HG03378 (cell line): ENCODE results near the gene RGS7.

ENCODE experiments used
- ATAC-seq: cut with Tn5 transposase; IDR thresholded peaks from one replicate; pipeline ENCODE4 v1.9.1; 2021; ENCODE audit warnings: mild to moderate bottlenecking, moderate library complexity; ENCODE audit not compliant: unreplicated experiment

The RGS7 gene

GRCh38 chr1:240854367-240854766 is 502.6 kb downstream of the RGS7 start:
- no peak for ATAC-seq

DNA sequence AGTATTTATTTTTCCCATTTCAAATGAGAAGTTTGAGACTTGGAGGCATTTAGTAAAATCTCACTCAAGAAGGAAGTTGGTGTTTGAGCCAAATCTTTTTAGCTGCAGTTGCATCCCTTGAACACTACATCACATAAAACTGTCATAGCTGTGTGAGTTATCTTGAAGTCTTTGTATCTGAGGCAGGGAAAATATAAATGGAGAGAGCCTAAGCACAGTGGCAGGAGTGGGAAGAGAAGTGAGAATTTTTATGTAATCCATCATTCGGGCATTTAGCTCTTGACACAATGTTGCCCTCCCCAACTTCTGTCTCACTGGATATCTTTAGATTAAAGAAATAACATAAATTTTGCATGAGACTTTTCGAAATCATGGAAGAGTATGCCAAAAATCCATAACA is 509.7 kb downstream of the RGS7 start:
- no peak for ATAC-seq

- ATAC-seq, result no peak
Observed at GRCh38 chr1:240844486-240844885, 512.5 kb downstream of the RGS7 start.

- no peak for ATAC-seq
Observed at GRCh38 chr1:240843798-240844197, 513.2 kb downstream of the RGS7 start.

DNA sequence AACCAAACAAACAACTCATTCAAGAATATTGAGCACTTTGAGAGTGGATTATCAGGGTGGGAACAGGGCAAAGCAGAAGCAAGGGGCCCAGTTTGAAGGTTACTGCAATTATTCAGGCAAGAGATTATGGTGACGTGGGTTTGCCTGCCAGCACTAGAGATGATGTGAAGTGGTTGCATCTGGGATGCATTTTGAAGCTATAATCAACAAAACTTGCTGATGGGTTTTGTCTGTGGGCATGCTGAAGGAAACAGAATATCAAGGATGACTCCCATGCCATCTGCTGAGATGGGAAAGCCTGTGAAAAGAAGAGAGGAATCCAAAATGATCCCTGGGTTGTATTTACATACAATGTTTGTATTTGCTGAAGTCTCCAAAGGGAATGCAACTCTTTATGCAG is 520.7 kb downstream of the RGS7 start:
- no peak for ATAC-seq

GRCh38 chr1:240835291-240835690 is 521.7 kb downstream of the RGS7 start:
- ATAC-seq, result no peak

DNA sequence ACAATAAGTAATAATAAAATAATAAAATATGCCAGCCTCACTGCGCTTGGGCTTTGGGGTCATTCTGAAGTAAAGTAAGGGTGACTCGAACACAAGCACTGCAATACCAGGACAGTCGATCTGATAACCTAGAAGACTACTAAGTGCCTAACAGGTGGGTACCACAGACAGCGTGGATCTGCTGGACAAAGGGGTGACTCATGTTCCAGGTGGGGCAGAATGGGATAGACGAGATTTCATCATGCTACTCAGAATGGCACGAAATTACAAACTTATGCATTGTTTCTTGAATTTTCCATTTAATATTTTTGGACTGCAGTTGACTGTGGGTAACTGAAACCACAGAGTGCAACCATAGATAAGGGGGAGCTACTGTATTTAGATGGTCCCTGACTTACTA is 523.9 kb downstream of the RGS7 start:
- no peak for ATAC-seq

DNA sequence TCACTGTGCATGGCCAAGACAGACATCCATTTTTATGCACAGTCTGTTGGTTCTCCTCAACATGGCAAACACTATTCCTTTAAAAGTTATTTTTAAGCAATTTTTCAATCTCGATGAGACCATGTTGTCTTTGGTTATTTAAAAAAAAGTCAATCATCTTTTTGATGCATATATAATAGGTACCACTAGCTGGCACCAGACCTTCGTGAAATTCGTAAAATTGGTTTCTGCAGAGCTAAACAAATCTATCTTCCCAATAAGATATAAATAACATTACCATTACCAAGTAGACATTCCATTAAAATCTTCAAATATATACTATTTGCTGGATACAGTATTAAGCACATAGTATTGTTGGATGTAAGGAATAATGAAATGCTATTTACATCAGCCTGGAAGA is 525.1 kb downstream of the RGS7 start:
- no peak for ATAC-seq

DNA sequence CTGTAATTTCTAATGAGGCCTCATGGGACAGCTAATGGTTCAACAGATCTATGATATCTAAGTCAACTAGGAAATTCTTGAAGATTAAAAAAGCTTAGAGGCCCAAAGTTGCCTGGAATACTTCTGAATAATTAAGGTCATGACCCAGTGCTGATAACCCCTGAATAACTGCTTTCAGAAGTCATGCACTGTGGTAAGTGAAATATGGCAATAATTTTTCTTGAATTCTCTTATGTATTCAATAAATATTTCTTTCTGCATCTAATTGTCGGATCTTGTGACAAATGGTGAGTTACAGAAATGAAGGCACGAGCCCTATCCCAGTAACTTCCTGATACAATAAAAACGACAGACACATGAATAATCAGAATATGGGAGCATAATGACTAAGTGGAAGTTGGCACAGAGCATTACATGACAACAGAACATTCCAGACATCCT is 525.8 kb downstream of the RGS7 start:
- no peak for ATAC-seq

DNA sequence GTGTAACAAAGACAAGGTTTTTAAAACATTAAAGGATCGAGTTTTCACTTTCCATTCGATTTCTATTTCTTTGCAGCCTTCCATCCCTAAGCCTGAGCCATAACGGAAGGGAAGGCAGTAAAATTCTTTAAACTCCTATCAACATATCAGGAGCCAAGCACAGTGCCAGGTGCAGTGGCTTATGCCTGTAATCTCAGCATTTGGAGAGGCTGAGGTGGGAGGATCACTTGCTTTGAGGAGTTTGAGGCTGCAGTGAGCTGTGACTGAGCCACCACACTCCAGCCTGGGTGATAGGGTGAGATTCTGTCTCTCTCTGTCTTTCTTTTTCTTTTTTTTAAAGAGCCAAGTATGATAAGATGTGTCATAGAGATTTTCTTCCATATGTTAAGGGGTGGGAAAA is 527.5 kb downstream of the RGS7 start:
- ATAC-seq, result no peak

DNA sequence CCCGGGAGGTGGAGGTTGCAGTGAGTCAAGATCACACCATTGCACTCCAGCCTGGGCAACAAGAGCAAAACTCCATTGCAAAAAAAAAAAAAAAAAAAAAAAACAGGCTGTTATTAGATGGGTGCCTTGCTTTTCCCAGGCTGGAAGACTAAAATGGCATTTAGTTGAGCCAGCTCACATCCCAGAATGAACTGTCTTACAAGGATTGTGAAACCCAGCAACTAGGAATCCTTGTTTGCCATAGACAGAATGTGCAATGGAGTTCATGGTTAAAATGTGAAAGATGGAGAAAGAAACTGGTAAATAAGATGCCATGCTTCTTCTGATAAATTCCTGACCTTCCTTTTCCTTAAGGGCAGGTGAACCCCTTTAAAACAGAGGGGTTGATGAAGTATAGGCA is 529.2 kb downstream of the RGS7 start:
- no peak for ATAC-seq

DNA sequence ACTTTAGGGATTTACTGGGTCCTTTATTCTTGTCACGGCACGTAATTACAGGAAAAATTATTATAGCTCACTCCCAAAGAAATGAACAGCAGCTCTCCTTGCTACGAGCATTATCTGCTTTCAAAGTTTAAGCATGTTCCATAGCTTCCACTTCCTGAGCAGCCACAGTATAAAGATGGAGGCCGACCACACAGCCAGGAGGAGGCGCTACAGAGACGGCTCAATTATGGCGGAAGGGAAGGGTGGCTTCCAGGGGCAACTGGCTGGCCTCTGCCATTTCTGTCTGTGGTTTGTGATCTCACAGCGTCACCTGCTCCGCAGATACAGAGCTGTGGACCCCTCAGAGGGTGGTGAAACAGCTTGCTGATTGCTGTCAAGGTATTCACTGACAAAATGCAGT is 532.8 kb downstream of the RGS7 start:
- ATAC-seq, result no peak

- no peak for ATAC-seq
Observed at GRCh38 chr1:240823357-240823756, 533.6 kb downstream of the RGS7 start.

DNA sequence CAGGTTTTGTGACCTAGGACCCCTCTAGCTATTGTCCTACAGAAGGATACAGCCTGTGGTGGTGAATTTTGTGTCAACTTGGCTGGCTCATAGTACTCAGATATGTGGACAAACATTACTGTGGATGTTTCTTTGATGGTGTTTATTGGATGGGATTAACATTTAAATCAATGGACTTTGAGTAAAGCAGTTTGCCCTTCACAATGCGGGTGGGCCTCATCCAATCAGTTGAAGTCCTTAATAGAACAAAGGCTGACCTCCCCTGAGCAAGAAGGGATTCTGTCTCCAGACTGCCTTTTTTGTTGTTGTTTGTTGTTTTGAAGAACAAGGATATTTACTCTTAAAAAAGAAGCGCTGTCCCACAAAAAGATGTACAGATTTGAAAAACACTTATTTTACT is 535.1 kb downstream of the RGS7 start:
- no peak for ATAC-seq

DNA sequence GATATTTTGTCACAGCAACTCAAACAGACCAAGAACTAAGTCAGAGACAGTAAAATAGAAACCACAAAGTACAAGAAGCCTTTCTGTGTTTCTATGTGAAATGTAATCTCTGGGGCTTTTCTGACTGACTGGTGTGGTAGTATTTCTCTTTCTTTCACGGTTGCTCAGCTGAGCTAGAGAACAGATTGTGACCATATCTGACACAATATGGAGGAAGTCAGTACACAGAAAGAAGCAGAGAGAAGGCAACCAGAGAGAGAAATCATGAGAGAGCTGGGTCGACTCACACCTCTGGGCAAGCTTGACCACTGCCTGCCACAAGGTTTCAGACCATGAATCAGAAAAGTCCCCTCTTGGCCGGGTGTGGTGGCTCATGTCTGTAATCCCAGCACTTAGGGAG is 536.2 kb downstream of the RGS7 start:
- no peak for ATAC-seq

- ATAC-seq, result no peak
Observed at GRCh38 chr1:240816472-240816871, 540.5 kb downstream of the RGS7 start.

GRCh38 chr1:240813720-240814119 is 543.3 kb downstream of the RGS7 start:
- ATAC-seq, result no peak

DNA sequence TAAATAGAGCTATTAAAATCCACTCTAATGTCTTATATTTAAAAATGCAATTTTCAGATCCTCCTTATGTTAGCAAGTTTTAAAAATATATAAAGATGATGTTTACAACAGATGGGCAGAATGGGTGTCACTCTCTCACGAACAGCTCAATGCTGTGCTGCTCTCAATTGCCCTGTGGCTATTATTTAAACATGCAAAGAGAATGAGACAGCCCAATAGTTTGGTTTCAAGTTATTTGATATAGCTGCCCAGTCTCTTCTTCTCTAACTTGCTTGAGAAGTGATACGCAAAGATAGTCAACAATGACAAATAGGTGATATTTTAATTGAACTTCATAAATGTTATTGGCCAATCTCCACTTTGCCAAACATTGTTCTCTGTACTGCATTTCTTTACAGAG is 545.7 kb downstream of the RGS7 start:
- no peak for ATAC-seq

GRCh38 chr1:240808381-240808780 is 548.6 kb downstream of the RGS7 start:
- no peak for ATAC-seq

DNA sequence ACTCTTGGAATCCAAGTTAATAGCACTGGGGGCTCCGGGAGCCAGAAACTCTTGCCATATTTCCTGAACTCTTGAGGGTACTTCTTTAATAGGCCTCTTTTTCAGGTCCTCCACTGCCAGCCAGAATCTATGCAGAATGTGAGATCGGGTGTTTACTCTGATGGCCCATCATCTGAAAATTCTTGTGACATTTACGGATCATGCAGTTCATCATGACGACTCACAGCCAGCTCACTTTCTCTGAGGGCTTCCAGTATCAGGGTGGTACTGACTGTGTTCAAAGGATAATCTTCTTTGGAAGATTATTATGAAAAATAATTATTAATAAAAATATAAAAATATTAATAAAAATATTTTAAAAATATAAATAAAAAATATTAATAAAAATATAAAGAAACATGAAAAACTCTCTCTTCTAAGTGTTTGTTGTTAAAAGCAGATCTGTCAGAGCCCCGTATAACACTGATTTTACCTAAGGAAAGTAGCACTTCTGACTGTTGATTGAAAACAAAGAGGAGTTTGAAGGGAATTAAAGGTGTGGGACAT is 550.7 kb downstream of the RGS7 start:
- ATAC-seq, result no peak

DNA sequence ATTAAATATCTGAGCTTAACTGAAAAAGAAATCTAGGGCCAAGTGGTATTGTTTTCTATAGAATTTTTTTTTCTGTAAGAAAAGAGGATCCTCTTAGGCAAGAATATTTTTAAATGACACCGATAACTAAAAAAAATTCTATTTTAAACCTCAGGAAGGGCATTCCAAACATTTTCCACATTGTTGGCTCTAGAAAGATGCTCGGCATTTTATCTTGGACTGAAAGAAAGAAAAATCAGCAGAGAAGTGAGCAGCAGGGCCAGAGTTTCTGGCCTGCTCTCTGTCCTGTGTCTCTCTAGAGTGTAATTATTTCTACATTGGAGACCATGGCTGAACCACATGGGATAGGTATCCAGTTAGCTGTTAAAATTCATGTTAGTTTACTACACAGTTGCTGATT is 552.5 kb downstream of the RGS7 start:
- no peak for ATAC-seq

- ATAC-seq, result no peak
Observed at GRCh38 chr1:240803151-240803550, 553.9 kb downstream of the RGS7 start.

GRCh38 chr1:240802271-240802670 is 554.7 kb downstream of the RGS7 start:
- no peak for ATAC-seq

GRCh38 chr1:240801442-240801841 is 555.6 kb downstream of the RGS7 start:
- no peak for ATAC-seq
